SU-DHL-6 (cell line): ENCODE measurements around the gene DCAF4.

Experiments used
- EZH2phosphoT487 ChIP-seq: fragments of 200-600 bp; sonication (generic), shearing (Covaris generic); conservative IDR thresholded peaks from 2 replicates; pipeline ENCODE4 v1.6.1; 2018; ENCODE audit warnings: mild to moderate bottlenecking, antibody characterized with exemption, low read length, moderate library complexity, mixed read lengths
- TF ChIP-seq, protein P1 (sequence below): fragments of 200-600 bp; sonication (generic); IDR thresholded peaks from one replicate; pipeline ENCODE4 v1.5.1; 2017; ENCODE audit warnings: antibody characterized with exemption, mild to moderate bottlenecking, low read length, moderate library complexity; ENCODE audit not compliant: insufficient read depth, poor library complexity, severe bottlenecking

DNA sequence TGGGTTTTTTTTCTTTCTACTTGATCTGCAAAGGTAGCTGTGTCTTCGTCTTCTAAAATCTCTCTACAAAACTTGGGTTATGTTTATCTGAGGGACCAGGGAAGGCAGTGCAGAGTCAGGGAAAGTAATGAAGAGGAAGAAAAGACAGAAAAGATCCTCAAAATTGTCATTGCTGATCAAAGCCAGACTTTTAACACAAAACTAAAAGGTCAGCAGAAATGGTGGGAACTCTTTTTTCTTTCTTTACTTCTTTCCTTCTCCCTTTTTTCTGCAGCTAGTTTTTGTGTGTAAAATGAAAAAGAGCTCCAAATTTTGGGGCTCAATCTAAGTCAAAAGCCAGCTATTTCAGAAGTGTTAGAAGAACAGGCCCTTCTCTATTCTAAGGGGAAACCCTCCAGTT lies 44.2 kb upstream of the DCAF4 start:
- TF ChIP-seq, protein P1, sequence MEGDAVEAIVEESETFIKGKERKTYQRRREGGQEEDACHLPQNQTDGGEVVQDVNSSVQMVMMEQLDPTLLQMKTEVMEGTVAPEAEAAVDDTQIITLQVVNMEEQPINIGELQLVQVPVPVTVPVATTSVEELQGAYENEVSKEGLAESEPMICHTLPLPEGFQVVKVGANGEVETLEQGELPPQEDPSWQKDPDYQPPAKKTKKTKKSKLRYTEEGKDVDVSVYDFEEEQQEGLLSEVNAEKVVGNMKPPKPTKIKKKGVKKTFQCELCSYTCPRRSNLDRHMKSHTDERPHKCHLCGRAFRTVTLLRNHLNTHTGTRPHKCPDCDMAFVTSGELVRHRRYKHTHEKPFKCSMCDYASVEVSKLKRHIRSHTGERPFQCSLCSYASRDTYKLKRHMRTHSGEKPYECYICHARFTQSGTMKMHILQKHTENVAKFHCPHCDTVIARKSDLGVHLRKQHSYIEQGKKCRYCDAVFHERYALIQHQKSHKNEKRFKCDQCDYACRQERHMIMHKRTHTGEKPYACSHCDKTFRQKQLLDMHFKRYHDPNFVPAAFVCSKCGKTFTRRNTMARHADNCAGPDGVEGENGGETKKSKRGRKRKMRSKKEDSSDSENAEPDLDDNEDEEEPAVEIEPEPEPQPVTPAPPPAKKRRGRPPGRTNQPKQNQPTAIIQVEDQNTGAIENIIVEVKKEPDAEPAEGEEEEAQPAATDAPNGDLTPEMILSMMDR, result no peak
- no peak for TF ChIP-seq EZH2phosphoT487
